IMR-90 (cell line): ENCODE measurements around the gene RCBTB1. TPM values are rescaled to one million over a fixed set of nuclear protein-coding genes. Genes with fewer than 3 reads are reported as not detected.

Experiments used
- ATAC-seq: fragments of 200-7000 bp; cut with Tn5 transposase; 2 replicates; pipeline ENCODE4 v1.9.1; 2020; ENCODE audit warnings: low read depth, mild to moderate bottlenecking, moderate library complexity
- BruUV-seq: library from RNA; stranded (reverse); fragments of 400-500 nt; replicated peaks from 2 replicates; lab custom pipeline; 2021; lab: Mats Ljungman, UMichigan
- CTCF ChIA-PET: fragments of 300-600 bp; formaldehyde crosslinking; extraction: SDS; loops from one replicate; lab custom pipeline; 2021; ENCODE audit warnings: antibody characterized with exemption; lab: Yijun Ruan, JAX
- POLR2A ChIA-PET: fragments of 300-600 bp; sonication (Branson Sonifier 250); formaldehyde crosslinking; loops from one replicate; lab custom pipeline; 2022; ENCODE audit warnings: antibody characterized with exemption; ENCODE audit not compliant: unreplicated experiment; lab: Charles Lee
- DNase-seq: peaks from one replicate; pipeline ENCODE4 v3.0.0; 2013
- H2AFZ ChIP-seq: replicated peaks from 2 replicates; pipeline ENCODE3; 2013; ENCODE audit warnings: low read length, mild to moderate bottlenecking; ENCODE audit not compliant: poor library complexity
- H2AK5ac ChIP-seq: 2 replicates; pipeline ENCODE4 v1.6.1; 2013; ENCODE audit warnings: low read depth, low read length, inconsistent platforms
- H2AK9ac ChIP-seq: replicated peaks from 2 replicates; pipeline ENCODE3; 2013; ENCODE audit warnings: mild to moderate bottlenecking, low read depth, low read length, moderate library complexity; ENCODE audit not compliant: poor library complexity
- H2BK120ac ChIP-seq: 2 replicates; pipeline ENCODE4 v1.6.1; 2013; ENCODE audit warnings: low read depth, low read length, inconsistent platforms
- H2BK15ac ChIP-seq: 3 replicates; pipeline ENCODE4 v1.6.1; 2013; ENCODE audit warnings: low read depth, low read length, inconsistent platforms
- H2BK20ac ChIP-seq: 2 replicates; pipeline ENCODE4 v1.6.1; 2013; ENCODE audit warnings: low read depth, mild to moderate bottlenecking, inconsistent platforms, low read length, moderate library complexity
- H2BK5ac ChIP-seq: 2 replicates; pipeline ENCODE4 v1.6.1; 2013; ENCODE audit warnings: mild to moderate bottlenecking, low read depth, low read length, inconsistent platforms; ENCODE audit not compliant: poor library complexity, severe bottlenecking
- H3K14ac ChIP-seq: replicated peaks from 2 replicates; pipeline ENCODE4 v1.6.1; 2013; ENCODE audit warnings: low read depth, low read length, inconsistent platforms
- H3K18ac ChIP-seq: 2 replicates; pipeline ENCODE4 v1.6.1; 2013; ENCODE audit warnings: low read depth, low read length, control low read depth
- H3K23ac ChIP-seq: 2 replicates; pipeline ENCODE4 v1.6.1; 2013; ENCODE audit warnings: low read depth, low read length, inconsistent platforms
- H3K27ac ChIP-seq: 2 replicates; pipeline ENCODE4 v1.5.1; 2013; ENCODE audit warnings: mild to moderate bottlenecking, control low read depth, low read length; ENCODE audit not compliant: insufficient read depth
- H3K27me3 ChIP-seq: 2 replicates; pipeline ENCODE4 v1.6.1; 2013; ENCODE audit warnings: low read length; ENCODE audit not compliant: control insufficient read depth, insufficient read depth
- H3K36me3 ChIP-seq: 2 replicates; pipeline ENCODE4 v1.6.1; 2013; ENCODE audit warnings: low read length, mixed read lengths; ENCODE audit not compliant: control insufficient read depth, insufficient read depth
- H3K4ac ChIP-seq: 2 replicates; pipeline ENCODE4 v1.6.1; 2013; ENCODE audit warnings: low read depth, low read length, inconsistent platforms
- H3K4me1 ChIP-seq: 2 replicates; pipeline ENCODE4 v1.6.1; 2013; ENCODE audit warnings: low read length, mixed read lengths; ENCODE audit not compliant: control insufficient read depth, insufficient read depth
- H3K4me2 ChIP-seq: 2 replicates; pipeline ENCODE4 v1.6.1; 2013; ENCODE audit warnings: low read depth, mild to moderate bottlenecking, control low read depth, low read length, moderate library complexity
- H3K4me3 ChIP-seq: 2 replicates; pipeline ENCODE4 v1.5.1; 2013; ENCODE audit warnings: low read depth, mild to moderate bottlenecking, control low read depth, low read length, moderate library complexity; ENCODE audit not compliant: insufficient read depth
- H3K56ac ChIP-seq: 2 replicates; pipeline ENCODE4 v1.6.1; 2013; ENCODE audit warnings: low read length, inconsistent platforms; ENCODE audit not compliant: insufficient read depth; ENCODE audit errors: extremely low read depth
- H3K79me1 ChIP-seq, 2 experiments: 2 replicates each; pipeline ENCODE4 v1.6.1; 2013; ENCODE audit warnings: low read length in 2 of 2, inconsistent platforms in 1 of 2, low read depth in 1 of 2
- H3K9ac ChIP-seq: 2 replicates; pipeline ENCODE4 v1.6.1; 2013; ENCODE audit warnings: low read depth, low read length, control low read depth
- H3K9me1 ChIP-seq: 2 replicates; pipeline ENCODE4 v1.6.1; 2013; ENCODE audit warnings: low read length, inconsistent platforms; ENCODE audit not compliant: insufficient read depth
- H3K9me3 ChIP-seq: 2 replicates; pipeline ENCODE4 v1.6.1; 2013; ENCODE audit warnings: low read length; ENCODE audit not compliant: control insufficient read depth, insufficient read depth
- H4K20me1 ChIP-seq: 2 replicates; pipeline ENCODE4 v1.6.1; 2013; ENCODE audit warnings: low read length, inconsistent platforms; ENCODE audit not compliant: insufficient read depth
- H4K5ac ChIP-seq: 2 replicates; pipeline ENCODE4 v1.6.1; 2013; ENCODE audit warnings: mild to moderate bottlenecking, low read depth, low read length, control low read depth
- H4K8ac ChIP-seq, 2 experiments: 2 replicates each; pipeline ENCODE4 v1.6.1; 2013; ENCODE audit warnings: low read depth in 2 of 2, low read length in 2 of 2, control low read depth in 1 of 2, inconsistent platforms in 1 of 2
- H4K91ac ChIP-seq: 2 replicates; pipeline ENCODE4 v1.6.1; 2013; ENCODE audit warnings: low read depth, low read length, inconsistent platforms; ENCODE audit not compliant: insufficient read depth
- NFE2L2 ChIP-seq: fragments of 150-350 bp; IDR thresholded peaks from 2 replicates; pipeline ENCODE4 v1.6.1; 2016; ENCODE audit warnings: low read depth, mild to moderate bottlenecking, low read length
- WGBS, 2 experiments: methylation state at CpG; one replicate each; pipeline versions ENCODE4 v1.1.5 to v1.1.7; 2013; ENCODE audit warnings: missing lambda C conversion rate in 2 of 2; ENCODE audit not compliant: insufficient read length in 1 of 2; ENCODE audit errors: extremely low coverage in 2 of 2; 5-methylcytosine and 5-hydroxymethylcytosine counted together
- dilution Hi-C: fragments of 300-500 bp; cut with HindIII; formaldehyde crosslinking; loops from one replicate; pipeline ENCODE4 v1.14.3; 2018; ENCODE audit warnings: low sequenced_read_pairs; ENCODE audit not compliant: unreplicated experiment
- in situ Hi-C: fragments of 300-500 bp; cut with MboI; formaldehyde crosslinking; loops from 3 replicates; pipeline ENCODE4 v1.14.3; 2019; ENCODE audit warnings: low sequenced_read_pairs, inconsistent platforms, mixed read lengths
- intact Hi-C: fragments of 100-400 bp; cut with micrococcal nuclease; formaldehyde crosslinking; loops from 2 replicates; pipeline ENCODE4 v1.10.0; 2022
- polyA plus RNA-seq, 3 experiments: library from polyadenylated mRNA; depleted of rRNA; stranded (reverse); fragments of >200 nt; gene quantifications; 2 replicates each; pipeline ENCODE4 v1.2.3, GENCODE V29; 2012; ENCODE audit warnings: low replicate concordance in 1 of 3
- total RNA-seq: library from RNA; depleted of rRNA; stranded (reverse); fragments of >200 nt; gene quantifications from 2 replicates; pipeline ENCODE4 v1.2.3, GENCODE V29; 2012

Gene RCBTB1
- total and polyA plus RNA-seq, 2 of the 4 experiments (the other 2 are of a cell fraction): 11.3 to 11.6 TPM

DNA sequence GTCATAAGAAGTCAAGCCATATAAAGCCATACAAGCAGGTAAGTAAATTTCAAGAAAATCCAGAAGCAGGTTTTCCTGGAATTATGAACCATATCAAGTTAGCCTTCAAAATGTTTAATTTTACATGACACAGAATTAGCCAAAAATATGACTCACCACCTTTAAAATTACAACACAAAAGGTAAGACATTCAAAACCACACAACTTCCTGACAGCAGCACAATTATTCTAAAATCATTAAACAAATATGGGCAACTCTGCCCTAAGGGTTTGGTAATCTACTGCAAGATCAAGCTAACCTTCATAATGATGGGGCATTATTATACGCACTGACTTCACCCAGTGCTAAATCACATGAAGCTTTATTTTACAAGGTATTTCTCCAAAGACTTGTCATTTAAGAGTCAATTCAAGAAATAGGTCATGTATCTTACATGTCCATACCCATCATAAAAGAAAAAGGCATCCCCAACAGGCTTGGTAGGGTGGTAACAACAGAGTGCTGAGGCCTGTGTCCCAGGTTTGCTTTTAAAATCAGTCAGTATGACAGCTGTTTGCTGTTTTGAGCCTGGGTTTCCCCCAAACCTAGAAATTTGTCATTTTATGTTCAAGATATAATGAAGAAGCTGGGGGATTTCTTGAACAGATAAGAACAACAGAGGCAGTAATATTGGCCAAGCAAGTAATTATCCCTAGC, 15.2 kb downstream of the RCBTB1 start:
- Histone ChIP-seq H3K23ac (no peak overlapping the region), H4K8ac (no peak overlapping the region), H3K9me1 (peaks cover 10% of the 10 kb centered on the region), H4K5ac (no peak overlapping the region), H3K27me3 (no peaks in the 10 kb centered on the region), H3K4me2 (no peak overlapping the region), H3K4ac (no peak overlapping the region), H2BK5ac (no peak overlapping the region), H2BK120ac (no peak overlapping the region), H3K79me1 (peaks cover 4 to 29% of the 10 kb centered on the region in 2 experiments), H4K20me1 (0 out of 2 replicates have a peak, but pooled peaks cover 3% of the 10 kb centered on the region), H4K91ac (no peak overlapping the region), H3K36me3 (peaks cover 4% of the 10 kb centered on the region), H3K9ac (no peak overlapping the region), H3K14ac (no peak overlapping the region), H3K4me3 (no peak overlapping the region), H2AK9ac (no peak overlapping the region), H2BK20ac (no peak overlapping the region), H3K56ac (no peak overlapping the region), H2BK15ac (no peak overlapping the region), H3K18ac (no peak overlapping the region), H2AFZ (no peak overlapping the region), H3K9me3 (no peaks in the 10 kb centered on the region), H3K4me1 (peaks cover 3% of the 10 kb centered on the region; the same call in 1 of the 2 replicates), H2AK5ac (no peak overlapping the region), H3K27ac (no peak overlapping the region)
- TF ChIP-seq NFE2L2: no peak
- DNase-seq: no peak
- intact Hi-C loops (no loop called here), in situ Hi-C loops (no loop called here), dilution Hi-C loops (no loop called here)
- ATAC-seq: no peak
- WGBS, 2 experiments: no CpG with 5 or more reads among the region's 1 CpG
- ChIA-PET CTCF (interaction anchor here (0.8 to 1.1 kb wide), 2 partner anchors 9 to 10 kb away, joined by 3 read pairs; no protein-coding TSS in a partner anchor), POLR2A (no interaction called here)
- no TSS peak for BruUV-seq
